MM.1S (cell line): ENCODE data around the gene ZIC5.

ENCODE experiments used
- DNase-seq: peaks from one replicate; pipeline ENCODE4 v3.0.0-alpha.2; 2015
- H2AFZ ChIP-seq: fragments of 300-600 bp; sonication (generic); 2 replicates; pipeline ENCODE4 v1.6.0; 2016; ENCODE audit warnings: antibody characterized with exemption, low read length
- H3F3A ChIP-seq: fragments of 300-600 bp; sonication (generic); 2 replicates; pipeline ENCODE4 v1.6.1; 2016; ENCODE audit warnings: mild to moderate bottlenecking, antibody characterized with exemption, low read length, moderate library complexity, mixed read lengths; ENCODE audit not compliant: insufficient read depth
- H3K27ac ChIP-seq: fragments of 300-600 bp; sonication (generic); 2 replicates; pipeline ENCODE4 v1.5.1; 2016; ENCODE audit warnings: mild to moderate bottlenecking, low read length
- H3K27me3 ChIP-seq: fragments of 300-600 bp; sonication (generic); replicated peaks from 2 replicates; pipeline ENCODE4 v1.6.0; 2016; ENCODE audit warnings: low read length; ENCODE audit not compliant: insufficient read depth
- H3K36me3 ChIP-seq: fragments of 300-600 bp; sonication (generic); replicated peaks from 2 replicates; pipeline ENCODE4 v1.6.1; 2016; ENCODE audit warnings: mild to moderate bottlenecking, low read length, mixed read lengths; ENCODE audit not compliant: insufficient read depth
- H3K4me1 ChIP-seq: fragments of 300-600 bp; sonication (generic); 2 replicates; pipeline ENCODE4 v1.6.1; 2016; ENCODE audit warnings: low read length, mixed read lengths
- H3K4me2 ChIP-seq: fragments of 300-600 bp; sonication (generic); 2 replicates; pipeline ENCODE4 v1.6.0; 2016; ENCODE audit warnings: low read depth, low read length
- H3K4me3 ChIP-seq: fragments of 300-600 bp; sonication (generic); 2 replicates; pipeline ENCODE4 v1.5.1; 2016; ENCODE audit warnings: low read length, mixed read lengths
- H3K79me2 ChIP-seq: fragments of 300-600 bp; sonication (generic); 2 replicates; pipeline ENCODE4 v1.6.1; 2016; ENCODE audit warnings: mixed run types, low read length, mixed read lengths
- H3K9ac ChIP-seq: fragments of 300-600 bp; sonication (generic); 2 replicates; pipeline ENCODE4 v1.6.1; 2016; ENCODE audit warnings: low read length, mixed read lengths
- H3K9me2 ChIP-seq: fragments of 300-600 bp; sonication (generic); replicated peaks from 2 replicates; pipeline ENCODE4 v1.6.1; 2016; ENCODE audit warnings: mild to moderate bottlenecking, low read length, mixed read lengths; ENCODE audit not compliant: insufficient read depth
- H3K9me3 ChIP-seq: fragments of 300-600 bp; sonication (generic); replicated peaks from 2 replicates; pipeline ENCODE4 v1.6.1; 2016; ENCODE audit warnings: mild to moderate bottlenecking, low read length, mixed read lengths; ENCODE audit not compliant: insufficient read depth
- H4K20me1 ChIP-seq: fragments of 300-600 bp; sonication (generic); 2 replicates; pipeline ENCODE4 v1.6.1; 2016; ENCODE audit warnings: mild to moderate bottlenecking, low read length, moderate library complexity, mixed read lengths; ENCODE audit not compliant: insufficient read depth
- EZH2 ChIP-seq: fragments of 300-600 bp; sonication (generic); optimal IDR thresholded peaks from 2 replicates; pipeline ENCODE3; 2017; ENCODE audit warnings: low read depth, mild to moderate bottlenecking, antibody characterized with exemption, low read length, mixed read lengths
- EZH2phosphoT487 ChIP-seq: fragments of 300-600 bp; sonication (generic); IDR thresholded peaks from 2 replicates; pipeline ENCODE4 v1.6.1; 2018; ENCODE audit warnings: antibody characterized with exemption, low read length
- TF ChIP-seq, protein P1 (sequence below): fragments of 300-600 bp; sonication (generic); IDR thresholded peaks from 2 replicates; pipeline ENCODE4 v1.5.1; 2016; ENCODE audit warnings: antibody characterized with exemption, low read length, mixed read lengths

The ZIC5 gene

DNA sequence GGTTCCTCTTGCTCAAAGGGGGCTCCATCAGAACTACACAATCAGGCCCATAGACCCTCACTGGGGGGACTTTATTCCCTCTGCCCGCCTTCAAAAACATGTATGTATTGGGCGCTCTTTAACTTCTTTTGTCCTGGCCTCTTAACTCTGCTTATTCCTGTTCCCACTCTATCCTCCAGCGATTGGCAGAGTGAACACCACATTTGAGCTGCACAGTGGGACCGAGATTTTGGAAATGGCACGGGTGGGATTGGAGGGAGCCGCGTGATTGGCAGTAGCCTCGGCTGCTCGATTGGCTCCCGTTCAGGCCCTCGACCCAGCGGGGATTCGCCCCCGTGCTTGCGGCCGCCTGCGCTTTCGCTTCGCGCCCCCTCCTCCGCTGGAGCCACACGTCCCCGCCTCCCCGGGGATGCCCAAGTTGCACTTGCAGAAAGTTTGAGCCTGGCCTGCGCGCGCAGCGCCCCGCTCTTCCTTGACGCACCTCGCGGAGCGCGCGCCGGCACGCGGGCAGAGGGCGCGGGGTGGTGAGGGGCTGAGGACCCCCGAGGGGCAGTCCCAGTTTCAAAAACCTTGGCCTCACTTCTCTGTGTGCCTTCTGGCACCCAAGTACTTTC is at the start of gene ZIC5:
TSS of gene ZIC5 (minus strand) at position 192 of the 614 bp plus-strand sequence. CDS start at position 28, 164 bp downstream.
- Histone ChIP-seq H3K4me1 (no peaks in the 10 kb centered on the region), H3F3A (no peaks in the 10 kb centered on the region), H3K4me3 (no peak within 1 kb of the TSS), H3K36me3 (no peaks in the 10 kb centered on the region), H3K9me3 (no peaks in the 10 kb centered on the region), H3K27me3 (peaks cover 28% of the 10 kb centered on the region), H3K27ac (no peak within 1 kb of the TSS), H3K9ac (no peak within 1 kb of the TSS), H3K79me2 (no peaks in the 10 kb centered on the region), H3K4me2 (no peak within 1 kb of the TSS), H2AFZ (no peak within 1 kb of the TSS), H3K9me2 (no peaks in the 10 kb centered on the region), H4K20me1 (no peaks in the 10 kb centered on the region)
- DNase-seq: no peak
- TF ChIP-seq, protein P1, sequence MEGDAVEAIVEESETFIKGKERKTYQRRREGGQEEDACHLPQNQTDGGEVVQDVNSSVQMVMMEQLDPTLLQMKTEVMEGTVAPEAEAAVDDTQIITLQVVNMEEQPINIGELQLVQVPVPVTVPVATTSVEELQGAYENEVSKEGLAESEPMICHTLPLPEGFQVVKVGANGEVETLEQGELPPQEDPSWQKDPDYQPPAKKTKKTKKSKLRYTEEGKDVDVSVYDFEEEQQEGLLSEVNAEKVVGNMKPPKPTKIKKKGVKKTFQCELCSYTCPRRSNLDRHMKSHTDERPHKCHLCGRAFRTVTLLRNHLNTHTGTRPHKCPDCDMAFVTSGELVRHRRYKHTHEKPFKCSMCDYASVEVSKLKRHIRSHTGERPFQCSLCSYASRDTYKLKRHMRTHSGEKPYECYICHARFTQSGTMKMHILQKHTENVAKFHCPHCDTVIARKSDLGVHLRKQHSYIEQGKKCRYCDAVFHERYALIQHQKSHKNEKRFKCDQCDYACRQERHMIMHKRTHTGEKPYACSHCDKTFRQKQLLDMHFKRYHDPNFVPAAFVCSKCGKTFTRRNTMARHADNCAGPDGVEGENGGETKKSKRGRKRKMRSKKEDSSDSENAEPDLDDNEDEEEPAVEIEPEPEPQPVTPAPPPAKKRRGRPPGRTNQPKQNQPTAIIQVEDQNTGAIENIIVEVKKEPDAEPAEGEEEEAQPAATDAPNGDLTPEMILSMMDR: no peak
- TF ChIP-seq EZH2: no peak
- no peak for TF ChIP-seq EZH2phosphoT487

DNA sequence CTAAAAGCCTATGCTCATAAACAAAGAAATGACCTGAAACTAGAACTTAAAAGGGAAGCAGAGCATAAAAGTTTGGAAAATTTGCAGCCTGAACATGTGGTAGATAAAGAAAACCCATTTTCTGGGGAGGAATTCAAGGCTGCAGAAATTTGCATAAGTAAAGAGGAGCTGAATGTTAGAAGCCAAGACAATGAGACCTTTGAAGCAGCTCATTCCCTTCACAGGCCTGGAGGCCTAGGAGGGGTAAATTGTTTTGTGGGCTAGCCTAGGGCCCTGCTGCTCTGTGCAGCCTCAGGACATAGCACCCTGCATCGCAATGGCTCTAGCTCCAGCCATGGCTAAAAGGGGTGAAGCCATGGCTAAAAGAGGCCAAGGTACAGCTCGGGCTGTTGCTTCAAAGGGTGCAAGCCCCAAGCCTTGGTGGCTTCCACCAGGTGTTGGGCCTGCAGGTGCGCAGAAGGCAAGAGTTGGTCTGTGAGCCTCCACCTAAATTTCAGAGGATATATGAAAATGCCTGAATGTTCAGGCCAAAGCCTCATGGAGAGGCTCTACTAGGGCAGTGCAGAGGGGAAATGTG is 48.3 kb upstream of the ZIC5 start:
- no peak overlapping the region for H3K9ac ChIP-seq
- no peak overlapping the region for H3K27ac ChIP-seq
- H3K27me3 ChIP-seq: no peaks in the 10 kb centered on the region
- no peaks in the 10 kb centered on the region for H3K9me2 ChIP-seq
- no peak for DNase-seq
- no peaks in the 10 kb centered on the region for H3K4me1 ChIP-seq
- H2AFZ ChIP-seq: no peak overlapping the region
- no peak overlapping the region for H3K4me2 ChIP-seq
- H4K20me1 ChIP-seq: no peaks in the 10 kb centered on the region
- H3K4me3 ChIP-seq: no peak overlapping the region
- no peak for TF ChIP-seq EZH2phosphoT487
- TF ChIP-seq, protein P1: no peak
- H3K79me2 ChIP-seq: no peaks in the 10 kb centered on the region
- H3K36me3 ChIP-seq: no peaks in the 10 kb centered on the region
- no peaks in the 10 kb centered on the region for H3F3A ChIP-seq
- H3K9me3 ChIP-seq: no peaks in the 10 kb centered on the region

DNA sequence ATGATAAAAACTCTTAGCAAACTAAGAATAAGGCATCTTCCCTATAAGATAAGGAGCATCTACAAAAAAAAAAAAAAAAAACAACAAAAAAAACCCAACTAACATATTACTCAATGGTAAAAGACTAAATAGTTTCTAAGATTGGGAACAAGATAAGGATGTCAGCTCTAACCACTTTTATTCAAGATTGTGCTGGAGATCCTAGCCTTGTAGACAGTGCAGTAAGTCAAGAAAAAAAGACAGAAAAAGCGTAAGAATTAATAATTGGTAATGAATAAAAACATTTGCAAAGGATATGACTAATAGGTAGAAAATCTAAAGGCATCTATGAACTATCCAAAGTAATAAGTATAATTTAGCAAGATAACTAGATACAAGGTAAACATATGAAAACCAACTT is 43.1 kb upstream of the ZIC5 start:
- Histone ChIP-seq H3K27ac (no peak overlapping the region), H3K9ac (no peak overlapping the region), H3K4me2 (no peak overlapping the region), H3F3A (no peaks in the 10 kb centered on the region), H3K36me3 (no peaks in the 10 kb centered on the region), H3K4me1 (no peaks in the 10 kb centered on the region), H2AFZ (no peak overlapping the region), H3K79me2 (no peaks in the 10 kb centered on the region), H4K20me1 (no peaks in the 10 kb centered on the region), H3K9me3 (no peaks in the 10 kb centered on the region), H3K4me3 (no peak overlapping the region), H3K9me2 (no peaks in the 10 kb centered on the region), H3K27me3 (no peaks in the 10 kb centered on the region)
- TF ChIP-seq, protein P1: no peak
- no peak for TF ChIP-seq EZH2phosphoT487
- TF ChIP-seq EZH2: no peak
- DNase-seq: no peak
